ENCODE data around the gene TM4SF1. TPM values are rescaled to one million over a fixed set of nuclear protein-coding genes. Genes with fewer than 3 reads are reported as not detected.
A peak's percentile ranks its signal among the peaks of the same experiment; 100 is the strongest.
"Not testable (repeated sequence)": the region's sequence is repeated elsewhere in the genome, so short reads cannot be mapped to it uniquely, and the experiment has no call there.

TM4SF1 gene
- total RNA-seq, 1 donor from 2014 or later, result 103 TPM

DNA sequence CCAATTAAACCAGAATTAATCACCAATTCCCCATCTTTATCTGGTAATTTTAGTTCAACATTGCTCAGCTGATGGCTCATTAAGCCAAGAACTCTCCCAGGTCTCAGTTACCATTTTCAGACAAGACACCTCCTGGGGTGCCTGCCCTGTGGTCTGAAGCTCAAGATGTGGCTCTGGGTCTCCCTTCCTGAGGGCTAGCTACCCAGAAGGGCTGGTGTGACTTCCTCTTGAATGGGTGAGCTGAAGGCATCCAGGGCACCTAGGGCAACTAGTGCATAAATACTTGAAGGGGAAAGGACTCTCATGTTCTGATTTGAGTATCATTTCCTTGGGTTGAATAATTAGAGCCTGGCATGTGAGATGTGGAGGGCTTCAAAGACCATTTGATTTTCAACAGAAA is 6.7 kb upstream of the TM4SF1 start:
- Histone ChIP-seq H3K27ac (replicated peaks) (no peak overlapping the region), H3K36me3 (no peaks in the 10 kb centered on the region), H3K9me3 (replicated peaks) (peaks cover under 1% of the 10 kb centered on the region), H3K27me3 (ENCODE audit: low read depth) (no peaks in the 10 kb centered on the region), H3K4me3 (no peak overlapping the region), H3K4me1 (peaks cover 53% of the 10 kb centered on the region)
- TF ChIP-seq, protein P1, sequence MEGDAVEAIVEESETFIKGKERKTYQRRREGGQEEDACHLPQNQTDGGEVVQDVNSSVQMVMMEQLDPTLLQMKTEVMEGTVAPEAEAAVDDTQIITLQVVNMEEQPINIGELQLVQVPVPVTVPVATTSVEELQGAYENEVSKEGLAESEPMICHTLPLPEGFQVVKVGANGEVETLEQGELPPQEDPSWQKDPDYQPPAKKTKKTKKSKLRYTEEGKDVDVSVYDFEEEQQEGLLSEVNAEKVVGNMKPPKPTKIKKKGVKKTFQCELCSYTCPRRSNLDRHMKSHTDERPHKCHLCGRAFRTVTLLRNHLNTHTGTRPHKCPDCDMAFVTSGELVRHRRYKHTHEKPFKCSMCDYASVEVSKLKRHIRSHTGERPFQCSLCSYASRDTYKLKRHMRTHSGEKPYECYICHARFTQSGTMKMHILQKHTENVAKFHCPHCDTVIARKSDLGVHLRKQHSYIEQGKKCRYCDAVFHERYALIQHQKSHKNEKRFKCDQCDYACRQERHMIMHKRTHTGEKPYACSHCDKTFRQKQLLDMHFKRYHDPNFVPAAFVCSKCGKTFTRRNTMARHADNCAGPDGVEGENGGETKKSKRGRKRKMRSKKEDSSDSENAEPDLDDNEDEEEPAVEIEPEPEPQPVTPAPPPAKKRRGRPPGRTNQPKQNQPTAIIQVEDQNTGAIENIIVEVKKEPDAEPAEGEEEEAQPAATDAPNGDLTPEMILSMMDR (IDR thresholded peaks at IDR 0.05; ENCODE audit: borderline replicate concordance), result no peak
- intact Hi-C loops (cut with micrococcal nuclease), result no loop called here
- DNase-seq, result no peak

DNA sequence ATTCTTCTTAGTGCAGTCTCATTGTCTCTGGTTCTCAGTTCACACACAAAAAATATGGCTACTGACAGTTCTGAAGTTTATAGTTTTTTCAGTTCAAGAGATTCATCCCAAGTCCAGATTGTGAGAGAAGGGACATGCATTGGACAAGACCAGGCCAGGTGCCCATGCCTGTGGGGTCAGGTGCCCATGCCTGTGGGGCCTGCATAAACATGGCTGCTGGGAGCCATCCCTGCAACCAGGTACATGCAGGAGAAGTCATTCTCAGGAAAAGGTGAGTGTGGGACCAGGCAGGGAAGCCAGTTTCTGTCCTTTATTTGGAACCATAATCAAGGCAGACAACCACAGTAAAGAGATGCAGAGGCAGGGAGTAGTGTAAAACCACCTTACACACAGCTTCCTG is 6.3 kb upstream of the TM4SF1 start:
- Histone ChIP-seq H3K4me3 (no peak overlapping the region), H3K27ac (replicated peaks) (no peak overlapping the region), H3K4me1 (peaks cover 55% of the 10 kb centered on the region), H3K27me3 (ENCODE audit: low read depth) (no peaks in the 10 kb centered on the region), H3K36me3 (no peaks in the 10 kb centered on the region), H3K9me3 (replicated peaks) (no peaks in the 10 kb centered on the region)
- no peak for DNase-seq
- TF ChIP-seq, protein P1 (IDR thresholded peaks at IDR 0.05; ENCODE audit: borderline replicate concordance), result no peak
- intact Hi-C loops (cut with micrococcal nuclease), result no loop called here

DNA sequence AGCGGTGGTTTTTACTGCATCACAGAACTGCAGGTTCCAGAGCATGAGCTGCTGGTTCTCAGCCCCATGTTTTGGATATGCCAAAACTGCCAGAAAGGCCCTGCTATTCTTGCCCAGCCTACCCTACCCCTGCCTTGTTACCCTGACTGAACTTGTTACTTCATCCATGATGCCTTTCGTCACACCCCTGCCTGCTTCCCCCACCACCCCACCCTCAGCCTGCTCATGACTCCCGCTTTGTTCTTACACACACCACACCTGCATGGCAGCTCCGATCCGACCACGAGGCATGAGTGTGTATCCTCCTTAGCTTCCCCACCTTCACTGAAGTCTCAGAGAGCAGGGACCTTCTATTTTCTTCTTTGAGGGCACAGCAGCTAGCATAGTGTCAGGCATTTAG is 5.1 kb upstream of the TM4SF1 start:
- Histone ChIP-seq H3K27ac (replicated peaks) (no peak overlapping the region), H3K4me1 (peaks cover 59% of the 10 kb centered on the region), H3K27me3 (ENCODE audit: low read depth) (no peaks in the 10 kb centered on the region), H3K9me3 (replicated peaks) (no peaks in the 10 kb centered on the region), H3K36me3 (no peaks in the 10 kb centered on the region), H3K4me3 (no peak overlapping the region)
- DNase-seq, result no peak
- TF ChIP-seq, protein P1 (IDR thresholded peaks at IDR 0.05; ENCODE audit: borderline replicate concordance), result no peak
- intact Hi-C loops (cut with micrococcal nuclease), result no loop called here

DNA sequence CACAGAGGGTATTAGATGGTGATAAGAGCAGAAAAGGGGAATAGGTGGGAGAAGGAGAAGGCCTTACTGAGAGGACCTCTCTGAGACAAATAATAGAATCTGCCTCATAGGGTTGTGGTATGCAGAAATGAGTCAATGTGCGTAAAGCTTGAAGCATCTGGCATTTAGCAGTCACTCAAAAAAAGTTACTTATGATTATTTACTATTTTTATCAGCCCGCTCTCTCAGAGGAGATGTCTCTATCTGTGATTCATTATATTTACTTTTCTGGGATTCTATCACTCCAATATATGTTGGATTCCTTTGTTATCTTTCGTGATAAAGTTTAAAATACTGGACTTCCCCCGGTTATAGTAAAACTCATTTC is 4.6 kb upstream of the TM4SF1 start:
- Histone ChIP-seq H3K9me3 (replicated peaks) (no peaks in the 10 kb centered on the region), H3K4me1 (peaks cover 54% of the 10 kb centered on the region), H3K27ac (replicated peaks) (peak overlapping the region; percentile 76), H3K27me3 (ENCODE audit: low read depth) (no peaks in the 10 kb centered on the region), H3K36me3 (no peaks in the 10 kb centered on the region), H3K4me3 (no peak overlapping the region)
- intact Hi-C loops (cut with micrococcal nuclease), result no loop called here
- TF ChIP-seq, protein P1 (IDR thresholded peaks at IDR 0.05; ENCODE audit: borderline replicate concordance), result no peak
- DNase-seq, result no peak

DNA sequence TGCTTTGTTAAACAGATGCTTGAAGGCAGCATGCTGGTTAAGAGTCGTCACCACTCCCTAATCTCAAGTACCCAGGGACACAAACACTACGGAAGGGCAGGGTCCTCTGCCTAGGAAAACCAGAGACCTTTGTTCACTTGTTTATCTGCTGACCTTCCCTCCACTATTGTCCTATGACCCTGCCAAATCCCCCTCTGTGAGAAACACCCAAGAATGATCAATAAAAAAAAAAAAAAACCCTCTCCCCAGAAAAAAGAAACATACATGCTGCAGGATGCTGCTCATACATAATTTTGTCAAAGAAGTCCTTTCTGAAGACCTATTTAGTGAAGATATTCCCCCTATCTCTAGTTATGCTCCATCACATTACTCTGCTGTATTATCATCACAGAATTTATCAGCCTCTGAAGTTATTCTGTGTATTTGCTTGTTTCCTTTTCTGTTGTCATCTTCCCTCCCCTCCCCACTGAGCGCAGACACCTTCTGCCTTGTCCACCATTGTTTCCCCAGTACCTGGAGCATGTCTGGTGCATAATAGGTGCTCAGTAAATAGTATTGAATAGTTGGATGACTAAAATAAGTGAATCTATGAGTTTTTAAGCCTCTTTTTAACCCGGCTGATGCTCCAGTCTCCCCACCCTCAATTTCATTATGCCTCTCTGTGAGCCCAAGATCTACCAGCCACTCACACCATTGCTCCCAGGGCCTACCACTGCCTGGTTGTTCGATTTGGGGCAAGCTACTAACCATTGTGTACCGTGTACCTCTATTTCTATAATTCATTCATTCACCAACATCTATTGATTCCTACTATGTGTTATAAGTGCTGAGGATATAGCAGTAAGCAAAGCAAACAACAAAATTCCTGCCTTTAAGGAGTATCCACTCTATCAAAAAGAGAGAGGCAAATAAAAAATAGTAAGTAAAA is 4.0 kb upstream of the TM4SF1 start:
- TF ChIP-seq, protein P1 (IDR thresholded peaks at IDR 0.05; ENCODE audit: borderline replicate concordance), result no peak
- Histone ChIP-seq H3K4me3 (no peak overlapping the region), H3K36me3 (no peaks in the 10 kb centered on the region), H3K4me1 (peaks cover 50% of the 10 kb centered on the region), H3K9me3 (replicated peaks) (no peaks in the 10 kb centered on the region), H3K27me3 (ENCODE audit: low read depth) (no peaks in the 10 kb centered on the region), H3K27ac (replicated peaks) (peak overlapping the region; percentile 76)
- intact Hi-C loops (cut with micrococcal nuclease), result no loop called here
- no peak for DNase-seq

DNA sequence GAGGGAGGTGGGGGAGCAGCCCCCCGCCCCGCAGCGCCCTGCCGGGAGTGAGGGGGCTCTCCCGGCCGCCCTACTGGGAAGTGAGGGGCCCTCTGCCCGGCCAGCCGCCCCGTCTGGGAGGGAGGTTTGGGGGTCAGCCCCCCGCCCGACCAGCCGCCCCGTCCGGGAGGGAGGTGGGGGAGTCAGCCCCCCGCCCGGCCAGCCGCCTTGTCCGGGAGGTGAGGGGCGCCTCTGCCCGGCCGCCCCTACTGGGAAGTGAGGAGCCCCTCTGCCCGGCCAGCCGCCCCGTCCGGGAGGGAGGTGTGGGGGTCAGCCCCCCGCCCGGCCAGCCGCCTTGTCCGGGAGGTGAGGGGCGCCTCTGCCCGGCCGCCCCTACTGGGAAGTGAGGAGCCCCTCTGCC is 2.8 kb upstream of the TM4SF1 start:
- H3K27me3 ChIP-seq (ENCODE audit: low read depth); H3K4me3 ChIP-seq; intact Hi-C loops (cut with micrococcal nuclease); H3K36me3 ChIP-seq; H3K27ac ChIP-seq (replicated peaks); DNase-seq; H3K9me3 ChIP-seq (replicated peaks): not testable (repeated sequence)
- peaks cover 48% of the 10 kb centered on the region for H3K4me1 ChIP-seq

Measured in left ventricle myocardium inferior (tissue), 1 donor.